GM23338 (cell line): Measurements from ENCODE around the gene ABCC5. TPM values are rescaled to one million over a fixed set of nuclear protein-coding genes. Genes with fewer than 3 reads are reported as not detected.

Experiments
- ATAC-seq: fragments of 200-7000 bp; cut with Tn5 transposase; 3 replicates; pipeline ENCODE4 v1.9.1; 2020
- DNase-seq: peaks from one replicate; pipeline ENCODE4 v3.0.0-alpha.2; 2015; ENCODE audit warnings: low spot score
- H2AFZ ChIP-seq: fragments of 200-600 bp; sonication (generic); 2 replicates; pipeline ENCODE4 v1.8.0; 2016; ENCODE audit warnings: antibody characterized with exemption, mild to moderate bottlenecking, moderate library complexity
- H3F3A ChIP-seq: fragments of 200-600 bp; sonication (generic); replicated peaks from 2 replicates; pipeline ENCODE4 v1.8.0; 2017; ENCODE audit warnings: antibody characterized with exemption, mixed run types, low read depth
- H3K27ac ChIP-seq: fragments of 200-600 bp; sonication (generic); 2 replicates; pipeline ENCODE4 v1.6.1; 2016; ENCODE audit warnings: low read depth
- H3K27me3 ChIP-seq: fragments of 200-600 bp; sonication (generic); 2 replicates; pipeline ENCODE4 v1.8.0; 2016; ENCODE audit warnings: mild to moderate bottlenecking, mixed run types, moderate library complexity; ENCODE audit not compliant: insufficient read depth
- H3K36me3 ChIP-seq: fragments of 200-600 bp; sonication (generic); 2 replicates; pipeline ENCODE4 v1.8.0; 2016; ENCODE audit warnings: mild to moderate bottlenecking; ENCODE audit not compliant: insufficient read depth
- H3K4me1 ChIP-seq: fragments of 200-600 bp; sonication (generic); 2 replicates; pipeline ENCODE4 v1.8.0; 2016; ENCODE audit warnings: mild to moderate bottlenecking, moderate library complexity; ENCODE audit not compliant: insufficient read depth
- H3K4me2 ChIP-seq: fragments of 200-600 bp; sonication (generic); 2 replicates; pipeline ENCODE4 v1.7.1; 2017; ENCODE audit warnings: mixed run types
- H3K4me3 ChIP-seq: fragments of 200-600 bp; sonication (generic); 2 replicates; pipeline ENCODE4 v1.6.1; 2016; ENCODE audit warnings: mixed run types
- H3K79me2 ChIP-seq: fragments of 200-600 bp; sonication (generic); replicated peaks from 2 replicates; pipeline ENCODE4 v1.8.0; 2017; ENCODE audit warnings: mild to moderate bottlenecking; ENCODE audit not compliant: insufficient read depth
- H3K9me2 ChIP-seq: fragments of 200-600 bp; sonication (generic); 2 replicates; pipeline ENCODE4 v1.8.0; 2017; ENCODE audit not compliant: insufficient read depth
- H4K20me1 ChIP-seq: fragments of 200-600 bp; sonication (generic); replicated peaks from 2 replicates; pipeline ENCODE4 v1.8.0; 2017; ENCODE audit warnings: mild to moderate bottlenecking; ENCODE audit not compliant: insufficient read depth
- H3K27ac Mint-ChIP-seq: 2 replicates; pipeline ENCODE4 v1.8.0; 2020; ENCODE audit warnings: inconsistent platforms, mild to moderate bottlenecking, moderate library complexity, mixed read lengths
- H3K27me3 Mint-ChIP-seq: 3 replicates; pipeline ENCODE4 v1.8.0; 2022; ENCODE audit warnings: low read depth, mild to moderate bottlenecking, moderate library complexity, mixed read lengths, inconsistent platforms; ENCODE audit not compliant: insufficient read depth, poor library complexity
- H3K36me3 Mint-ChIP-seq: 3 replicates; pipeline ENCODE4 v1.8.0; 2021; ENCODE audit warnings: low read depth, mild to moderate bottlenecking, inconsistent platforms, moderate library complexity, mixed read lengths
- H3K4me1 Mint-ChIP-seq: 3 replicates; pipeline ENCODE4 v1.8.0; 2020; ENCODE audit warnings: mild to moderate bottlenecking, inconsistent platforms, mixed read lengths
- H3K4me3 Mint-ChIP-seq: 3 replicates; pipeline ENCODE4 v1.8.0; 2021; ENCODE audit warnings: moderate library complexity, mild to moderate bottlenecking, inconsistent platforms, mixed read lengths
- H3K9me3 Mint-ChIP-seq: 3 replicates; pipeline ENCODE4 v1.8.0; 2020; ENCODE audit warnings: moderate library complexity, mild to moderate bottlenecking, inconsistent platforms, mixed read lengths
- CREB1 ChIP-seq: fragments of 250-450 bp; sonication (Bioruptor Pico); IDR thresholded peaks from 2 replicates; pipeline ENCODE4 v1.5.0; 2020; ENCODE audit warnings: low read depth, mild to moderate bottlenecking, moderate library complexity
- CTCF ChIP-seq, 2 experiments: fragments of 200-600 bp in 1 of 2; sonication (generic) in 1 of 2; conservative IDR thresholded peaks; 2 replicates each; pipeline versions ENCODE4 v1.5.1 to v1.6.1; 2016 to 2017; ENCODE audit warnings: antibody characterized with exemption in 2 of 2, low read depth in 2 of 2, mild to moderate bottlenecking in 2 of 2, moderate library complexity in 1 of 2
- EZH2 ChIP-seq: fragments of 200-600 bp; sonication (generic); IDR thresholded peaks from one replicate; pipeline ENCODE4 v1.8.0; 2017; ENCODE audit warnings: antibody characterized with exemption, mild to moderate bottlenecking, low read depth; ENCODE audit not compliant: unreplicated experiment
- EZH2phosphoT487 ChIP-seq: fragments of 200-600 bp; sonication (generic); IDR thresholded peaks from one replicate; pipeline ENCODE4 v1.8.1; 2018; ENCODE audit warnings: antibody characterized with exemption; ENCODE audit not compliant: unreplicated experiment
- JUNB ChIP-seq: IDR thresholded peaks from one replicate; pipeline ENCODE4 v1.6.1; 2016; ENCODE audit warnings: antibody characterized with exemption; ENCODE audit not compliant: unreplicated experiment
- NANOG ChIP-seq: IDR thresholded peaks from 2 replicates; pipeline ENCODE4 v1.6.1; 2016; ENCODE audit warnings: antibody characterized with exemption, borderline replicate concordance
- POLR2AphosphoS5 ChIP-seq: IDR thresholded peaks from 2 replicates; pipeline ENCODE4 v1.6.1; 2016; ENCODE audit warnings: antibody characterized with exemption, low read depth
- STAT1 ChIP-seq: IDR thresholded peaks from one replicate; pipeline ENCODE4 v1.6.1; 2016; ENCODE audit warnings: antibody characterized with exemption; ENCODE audit not compliant: unreplicated experiment
- ZNF114 ChIP-seq: fragments of 250-450 bp; sonication (Bioruptor Pico); IDR thresholded peaks from 2 replicates; pipeline ENCODE4 v1.5.0; 2020; ENCODE audit warnings: mild to moderate bottlenecking, moderate library complexity
- ZNF331 ChIP-seq: fragments of 250-450 bp; sonication (Bioruptor Pico); IDR thresholded peaks from 2 replicates; pipeline ENCODE4 v1.5.0; 2020; ENCODE audit warnings: low read depth, mild to moderate bottlenecking, moderate library complexity
- ZNF462 ChIP-seq: fragments of 250-450 bp; sonication (Bioruptor Pico); IDR thresholded peaks from 2 replicates; pipeline ENCODE4 v1.5.0; 2020; ENCODE audit warnings: mild to moderate bottlenecking, moderate library complexity
- polyA plus RNA-seq: library from polyadenylated mRNA; unstranded; fragments of >200 nt; fragmentation: Nextera tagmentation; extraction: Ambion mirVana; gene quantifications from 2 replicates; pipeline ENCODE4 v1.2.1, GENCODE V29; 2016
- total RNA-seq: library from RNA; depleted of rRNA; stranded (reverse); fragments of >200 nt; shearing (Covaris generic); gene quantifications from 2 replicates; pipeline ENCODE4 v1.2.3, GENCODE V29; 2014
- TF ChIP-seq, protein P1 (sequence below): IDR thresholded peaks from 2 replicates; pipeline ENCODE4 v1.6.1; 2016; ENCODE audit warnings: antibody characterized with exemption
- TF ChIP-seq, protein P2 (sequence below): IDR thresholded peaks from one replicate; pipeline ENCODE4 v1.6.1; 2018; ENCODE audit warnings: antibody characterized with exemption; ENCODE audit not compliant: unreplicated experiment

Gene ABCC5
- total and polyA plus RNA-seq, 2 experiments from 2014 or later = 14.0 to 39.9 TPM

DNA sequence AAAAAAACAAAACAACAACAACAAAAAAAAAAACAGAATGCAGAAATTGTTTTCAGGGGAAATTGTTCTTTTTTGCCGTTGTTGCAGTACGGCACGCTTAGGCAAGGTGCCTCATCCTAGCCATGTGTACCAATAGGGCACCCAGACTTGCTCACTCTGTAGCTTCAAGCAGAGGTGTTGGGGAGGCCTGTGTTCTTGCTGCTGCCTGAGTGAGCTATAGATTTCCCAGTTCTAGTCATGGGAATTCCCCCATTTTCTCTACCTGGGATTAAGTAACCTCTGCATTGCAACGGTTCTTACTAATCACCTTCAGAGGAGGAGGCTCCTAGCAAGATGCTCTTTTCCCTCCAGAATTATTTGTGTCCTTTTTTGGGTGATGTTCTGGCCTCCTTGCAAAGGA, 120.1 kb downstream of the ABCC5 start:
- Mint-ChIP-seq H3K4me1 (peaks cover 15% of the 10 kb centered on the region), H3K4me3 (no peak overlapping the region), H3K27ac (no peak overlapping the region), H3K27me3 (peaks cover 14% of the 10 kb centered on the region), H3K9me3 (peaks cover 9% of the 10 kb centered on the region), H3K36me3 (0 out of 3 replicates have a peak, but pooled peaks cover 3% of the 10 kb centered on the region)
- TF ChIP-seq STAT1 (no peak), EZH2 (no peak), JUNB (no peak), POLR2AphosphoS5 (no peak), NANOG (no peak), ZNF331 (CRISPR knock-in tag) (no peak), CREB1 (no peak), EZH2phosphoT487 (no peak), ZNF462 (CRISPR knock-in tag) (no peak), CTCF (conservative IDR thresholded peaks at IDR 0.05; ENCODE audit: low read depth in 2 of 2) (no peak), ZNF114 (CRISPR knock-in tag) (no peak)
- TF ChIP-seq, protein P1, sequence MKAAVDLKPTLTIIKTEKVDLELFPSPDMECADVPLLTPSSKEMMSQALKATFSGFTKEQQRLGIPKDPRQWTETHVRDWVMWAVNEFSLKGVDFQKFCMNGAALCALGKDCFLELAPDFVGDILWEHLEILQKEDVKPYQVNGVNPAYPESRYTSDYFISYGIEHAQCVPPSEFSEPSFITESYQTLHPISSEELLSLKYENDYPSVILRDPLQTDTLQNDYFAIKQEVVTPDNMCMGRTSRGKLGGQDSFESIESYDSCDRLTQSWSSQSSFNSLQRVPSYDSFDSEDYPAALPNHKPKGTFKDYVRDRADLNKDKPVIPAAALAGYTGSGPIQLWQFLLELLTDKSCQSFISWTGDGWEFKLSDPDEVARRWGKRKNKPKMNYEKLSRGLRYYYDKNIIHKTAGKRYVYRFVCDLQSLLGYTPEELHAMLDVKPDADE = no peak
- TF ChIP-seq, protein P2, sequence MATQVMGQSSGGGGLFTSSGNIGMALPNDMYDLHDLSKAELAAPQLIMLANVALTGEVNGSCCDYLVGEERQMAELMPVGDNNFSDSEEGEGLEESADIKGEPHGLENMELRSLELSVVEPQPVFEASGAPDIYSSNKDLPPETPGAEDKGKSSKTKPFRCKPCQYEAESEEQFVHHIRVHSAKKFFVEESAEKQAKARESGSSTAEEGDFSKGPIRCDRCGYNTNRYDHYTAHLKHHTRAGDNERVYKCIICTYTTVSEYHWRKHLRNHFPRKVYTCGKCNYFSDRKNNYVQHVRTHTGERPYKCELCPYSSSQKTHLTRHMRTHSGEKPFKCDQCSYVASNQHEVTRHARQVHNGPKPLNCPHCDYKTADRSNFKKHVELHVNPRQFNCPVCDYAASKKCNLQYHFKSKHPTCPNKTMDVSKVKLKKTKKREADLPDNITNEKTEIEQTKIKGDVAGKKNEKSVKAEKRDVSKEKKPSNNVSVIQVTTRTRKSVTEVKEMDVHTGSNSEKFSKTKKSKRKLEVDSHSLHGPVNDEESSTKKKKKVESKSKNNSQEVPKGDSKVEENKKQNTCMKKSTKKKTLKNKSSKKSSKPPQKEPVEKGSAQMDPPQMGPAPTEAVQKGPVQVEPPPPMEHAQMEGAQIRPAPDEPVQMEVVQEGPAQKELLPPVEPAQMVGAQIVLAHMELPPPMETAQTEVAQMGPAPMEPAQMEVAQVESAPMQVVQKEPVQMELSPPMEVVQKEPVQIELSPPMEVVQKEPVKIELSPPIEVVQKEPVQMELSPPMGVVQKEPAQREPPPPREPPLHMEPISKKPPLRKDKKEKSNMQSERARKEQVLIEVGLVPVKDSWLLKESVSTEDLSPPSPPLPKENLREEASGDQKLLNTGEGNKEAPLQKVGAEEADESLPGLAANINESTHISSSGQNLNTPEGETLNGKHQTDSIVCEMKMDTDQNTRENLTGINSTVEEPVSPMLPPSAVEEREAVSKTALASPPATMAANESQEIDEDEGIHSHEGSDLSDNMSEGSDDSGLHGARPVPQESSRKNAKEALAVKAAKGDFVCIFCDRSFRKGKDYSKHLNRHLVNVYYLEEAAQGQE = no peak
- no peaks in the 10 kb centered on the region for H3K79me2 ChIP-seq
- no peak overlapping the region for H3K4me3 ChIP-seq
- H3K4me2 ChIP-seq = no peak overlapping the region
- ATAC-seq (no peak), DNase-seq (no peak)
- no peaks in the 10 kb centered on the region for H4K20me1 ChIP-seq
- no peaks in the 10 kb centered on the region for H3K9me2 ChIP-seq
- H3K27ac ChIP-seq = no peak overlapping the region
- H3K4me1 ChIP-seq = peaks cover 5% of the 10 kb centered on the region; the same call in 1 of the 2 replicates
- no peaks in the 10 kb centered on the region for H3K27me3 ChIP-seq
- H3K36me3 ChIP-seq = no peaks in the 10 kb centered on the region
- no peaks in the 10 kb centered on the region for H3F3A ChIP-seq
- no peak overlapping the region for H2AFZ ChIP-seq
